ENCODE measurements around the gene PARP3.

DNA sequence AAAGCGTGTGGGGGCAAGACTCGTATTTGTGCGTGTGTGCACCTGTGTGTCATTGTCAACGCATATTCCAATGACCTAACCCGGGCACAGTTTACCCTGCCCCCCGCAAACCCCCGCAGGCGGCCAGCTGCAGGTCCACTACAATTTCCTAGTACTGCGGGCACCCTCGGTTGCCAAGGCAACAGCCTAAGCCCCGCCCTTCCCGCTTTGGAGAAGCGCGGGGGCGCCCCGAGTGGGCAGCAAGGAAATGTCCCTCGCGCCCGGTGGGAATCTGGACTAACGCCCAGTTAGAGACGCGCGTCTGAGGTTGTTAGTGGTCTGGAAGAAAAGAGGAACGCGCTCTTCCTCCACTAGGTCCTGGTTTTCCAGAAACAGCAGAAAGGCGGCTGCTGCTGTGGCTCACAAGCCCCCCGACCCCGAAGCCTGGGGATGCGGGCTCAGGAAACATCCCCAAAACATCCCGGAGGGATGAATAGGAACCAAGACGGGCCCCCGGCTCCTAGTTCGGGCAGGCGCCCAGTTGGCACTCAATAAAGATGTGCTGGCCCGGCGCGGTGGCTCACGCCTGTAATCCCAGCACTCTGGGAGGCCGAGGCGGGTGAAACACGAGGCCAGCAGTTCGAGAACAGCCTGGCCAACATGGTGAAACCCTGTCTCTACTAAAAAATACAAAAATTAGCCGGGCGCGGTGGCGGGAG, 33.8 kb downstream of the PARP3 start:
- TF ChIP-seq EZH2 (IDR thresholded peaks at IDR 0.05) (no peak), POLR2AphosphoS5 (IDR thresholded peaks at IDR 0.05; ENCODE audit: borderline replicate concordance, low read depth, low read length) (no peak)

Data from SK-N-MC (cell line).